Neural progenitor cell (in vitro differentiated cells): ENCODE results near the gene GAMT. TPM values are rescaled to one million over a fixed set of nuclear protein-coding genes. Genes with fewer than 3 reads are reported as not detected.

Source experiments
- DNase-seq: peaks from one replicate; pipeline ENCODE4 v3.0.0-alpha.2; 2016; ENCODE audit warnings: low spot score
- H2AFZ ChIP-seq: fragments of 200-600 bp; sonication (generic); replicated peaks from 2 replicates; pipeline ENCODE4 v1.6.1; 2016; ENCODE audit warnings: antibody characterized with exemption
- H3F3A ChIP-seq: fragments of 200-600 bp; sonication (generic); 2 replicates; pipeline ENCODE4 v1.6.1; 2016; ENCODE audit warnings: antibody characterized with exemption, low read depth
- H3K27ac ChIP-seq: fragments of 200-600 bp; sonication (generic); 2 replicates; pipeline ENCODE4 v1.5.1; 2016; ENCODE audit warnings: mild to moderate bottlenecking
- H3K27me3 ChIP-seq: fragments of 200-600 bp; sonication (generic); 2 replicates; pipeline ENCODE4 v1.6.1; 2016; ENCODE audit warnings: mild to moderate bottlenecking, moderate library complexity
- H3K36me3 ChIP-seq: fragments of 200-600 bp; sonication (generic); 2 replicates; pipeline ENCODE4 v1.5.1; 2016
- H3K4me1 ChIP-seq: fragments of 200-600 bp; sonication (generic); 2 replicates; pipeline ENCODE4 v1.6.1; 2016; ENCODE audit warnings: mixed run types
- H3K4me2 ChIP-seq: fragments of 200-600 bp; sonication (generic); 2 replicates; pipeline ENCODE4 v1.6.1; 2016
- H3K4me3 ChIP-seq: fragments of 200-600 bp; sonication (generic); 2 replicates; pipeline ENCODE4 v1.5.1; 2016
- H3K79me2 ChIP-seq: fragments of 200-600 bp; sonication (generic); 2 replicates; pipeline ENCODE4 v1.6.1; 2016; ENCODE audit warnings: low read depth
- H3K9ac ChIP-seq: fragments of 200-600 bp; sonication (generic); 2 replicates; pipeline ENCODE4 v1.6.1; 2016
- H3K9me3 ChIP-seq: fragments of 200-600 bp; sonication (generic); 2 replicates; pipeline ENCODE4 v1.5.1; 2016; ENCODE audit warnings: low read depth
- H4K20me1 ChIP-seq: fragments of 200-600 bp; sonication (generic); 2 replicates; pipeline ENCODE4 v1.6.1; 2016; ENCODE audit warnings: low read depth
- H3K27ac Mint-ChIP-seq: 3 replicates; pipeline ENCODE4 v1.8.0; 2021; ENCODE audit warnings: mixed read lengths
- H3K27me3 Mint-ChIP-seq: 2 replicates; pipeline ENCODE4 v1.8.0; 2022; ENCODE audit warnings: low read depth, mild to moderate bottlenecking, inconsistent platforms, moderate library complexity, mixed read lengths; ENCODE audit not compliant: insufficient read depth
- H3K36me3 Mint-ChIP-seq: 3 replicates; pipeline ENCODE4 v1.8.0; 2021; ENCODE audit warnings: mixed read lengths
- H3K4me1 Mint-ChIP-seq: 3 replicates; pipeline ENCODE4 v1.8.0; 2021; ENCODE audit warnings: mixed read lengths
- H3K4me3 Mint-ChIP-seq: 3 replicates; pipeline ENCODE4 v1.8.0; 2021; ENCODE audit warnings: mild to moderate bottlenecking, moderate library complexity, mixed read lengths
- H3K9me3 Mint-ChIP-seq: 3 replicates; pipeline ENCODE4 v1.8.0; 2020; ENCODE audit warnings: mixed read lengths
- CTCF ChIP-seq: fragments of 200-600 bp; sonication (generic); IDR thresholded peaks from 2 replicates; pipeline ENCODE4 v1.5.1; 2017; ENCODE audit warnings: antibody characterized with exemption, mild to moderate bottlenecking
- EZH2 ChIP-seq: fragments of 200-600 bp; sonication (generic); IDR thresholded peaks from 2 replicates; pipeline ENCODE4 v1.6.1; 2017; ENCODE audit warnings: antibody characterized with exemption, mild to moderate bottlenecking, moderate library complexity
- EZH2phosphoT487 ChIP-seq: fragments of 200-600 bp; sonication (generic); IDR thresholded peaks from 2 replicates; pipeline ENCODE4 v1.6.1; 2017; ENCODE audit warnings: antibody characterized with exemption
- total RNA-seq: library from RNA; depleted of rRNA; stranded (reverse); fragments of >200 nt; gene quantifications from 2 replicates; pipeline ENCODE4 v1.2.3, GENCODE V29; 2015; ENCODE audit warnings: low replicate concordance

The GAMT gene
- total RNA-seq, 1 donor from 2014 or later, result 13.8 TPM

- no peak for TF ChIP-seq EZH2
- peak; percentile 21 for TF ChIP-seq CTCF
- no peak for TF ChIP-seq EZH2phosphoT487
- peaks cover 38% of the 10 kb centered on the region for H3K36me3 Mint-ChIP-seq
- H3K27me3 Mint-ChIP-seq, result peaks cover 8% of the 10 kb centered on the region
- Histone ChIP-seq H3K4me2 (no peak overlapping the region), H3F3A (peaks cover 51% of the 10 kb centered on the region), H3K4me3 (no peak overlapping the region), H2AFZ (no peak overlapping the region), H3K9ac (no peak overlapping the region), H3K79me2 (peaks cover 60% of the 10 kb centered on the region), H3K9me3 (no peaks in the 10 kb centered on the region), H4K20me1 (peaks cover 66% of the 10 kb centered on the region), H3K27me3 (no peaks in the 10 kb centered on the region), H3K27ac (no peak overlapping the region), H3K36me3 (peaks cover 4% of the 10 kb centered on the region), H3K4me1 (peaks cover 45% of the 10 kb centered on the region)
- H3K27ac Mint-ChIP-seq, result no peak overlapping the region
- H3K9me3 Mint-ChIP-seq, result no peaks in the 10 kb centered on the region
- peaks cover 41% of the 10 kb centered on the region for H3K4me1 Mint-ChIP-seq
- DNase-seq, result no peak
- H3K4me3 Mint-ChIP-seq, result no peak overlapping the region
Observed at GRCh38 chr19:1364070-1364704, 37.2 kb downstream of the GAMT start.

- Histone ChIP-seq H3K27ac (no peak overlapping the region), H3F3A (peaks cover 53% of the 10 kb centered on the region), H3K4me2 (no peak overlapping the region), H3K36me3 (peaks cover 5% of the 10 kb centered on the region), H4K20me1 (peaks cover 72% of the 10 kb centered on the region), H3K27me3 (no peaks in the 10 kb centered on the region), H3K9me3 (no peaks in the 10 kb centered on the region), H2AFZ (no peak overlapping the region), H3K4me1 (peaks cover 50% of the 10 kb centered on the region), H3K79me2 (peaks cover 66% of the 10 kb centered on the region), H3K4me3 (no peak overlapping the region), H3K9ac (no peak overlapping the region)
- Mint-ChIP-seq H3K36me3 (peaks cover 44% of the 10 kb centered on the region), H3K9me3 (no peaks in the 10 kb centered on the region), H3K4me1 (peaks cover 43% of the 10 kb centered on the region), H3K4me3 (no peak overlapping the region), H3K27me3 (peaks cover 11% of the 10 kb centered on the region), H3K27ac (no peak overlapping the region)
- TF ChIP-seq EZH2phosphoT487 (no peak), EZH2 (no peak), CTCF (no peak)
- no peak for DNase-seq
Observed at GRCh38 chr19:1363599-1363998, 37.7 kb downstream of the GAMT start.

DNA sequence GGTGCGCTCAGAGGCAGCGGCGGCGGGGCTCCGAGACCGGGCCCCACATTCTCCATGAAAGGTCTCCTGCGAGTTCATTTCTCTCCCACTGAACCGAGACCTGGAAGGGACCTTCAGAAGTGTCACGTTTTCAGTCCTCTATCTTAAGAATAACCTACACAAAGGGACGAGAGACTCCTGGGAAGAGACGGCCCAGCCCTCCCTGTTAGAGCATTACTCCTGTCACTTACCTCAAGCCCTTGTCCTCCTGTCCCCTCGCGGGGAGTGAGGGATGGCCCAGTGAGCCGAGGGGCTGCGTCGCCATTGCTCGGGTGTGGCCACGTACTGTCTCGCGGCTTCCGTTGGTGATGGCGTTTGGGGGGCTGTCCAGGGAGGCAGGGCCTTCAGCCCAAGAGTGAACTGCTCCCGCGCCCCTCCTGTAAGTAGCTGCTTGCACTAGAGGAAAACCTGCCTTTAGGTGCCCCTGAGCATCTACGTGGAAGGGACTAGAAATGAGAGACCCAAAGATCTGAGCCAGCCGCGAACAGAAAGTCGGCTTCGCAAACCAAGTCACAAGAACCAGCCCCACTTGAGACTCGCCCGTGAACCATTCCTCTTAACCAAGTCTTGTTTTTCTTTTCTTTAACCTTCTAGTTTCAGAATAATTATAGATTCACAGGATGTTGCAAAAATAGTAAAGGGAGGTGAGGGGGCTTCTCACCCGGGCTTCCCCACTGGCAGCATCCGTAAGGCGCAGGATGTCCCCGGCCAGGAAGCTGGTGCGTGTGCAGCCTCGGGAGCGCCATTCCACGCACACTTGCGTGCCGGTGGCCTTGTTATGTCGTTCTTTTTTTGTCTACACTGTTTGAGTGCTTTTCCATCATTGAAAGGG, 38.7 kb downstream of the GAMT start:
- H3K79me2 ChIP-seq, result peaks cover 72% of the 10 kb centered on the region
- Mint-ChIP-seq H3K4me1 (peaks cover 51% of the 10 kb centered on the region), H3K27ac (peak overlapping the region; percentile 60), H3K4me3 (no peak overlapping the region), H3K27me3 (peaks cover 8% of the 10 kb centered on the region), H3K9me3 (no peaks in the 10 kb centered on the region), H3K36me3 (peaks cover 48% of the 10 kb centered on the region)
- TF ChIP-seq CTCF (no peak), EZH2 (no peak), EZH2phosphoT487 (no peak)
- H3K9me3 ChIP-seq, result no peaks in the 10 kb centered on the region
- H2AFZ ChIP-seq, result no peak overlapping the region
- no peak overlapping the region for H3K9ac ChIP-seq
- peaks cover 5% of the 10 kb centered on the region for H3K36me3 ChIP-seq
- no peak for DNase-seq
- no peak overlapping the region for H3K4me3 ChIP-seq
- H3K4me2 ChIP-seq, result peak overlapping the region; percentile 73
- no peaks in the 10 kb centered on the region for H3K27me3 ChIP-seq
- H3F3A ChIP-seq, result peaks cover 63% of the 10 kb centered on the region
- peak overlapping the region; percentile 91 for H3K27ac ChIP-seq
- H3K4me1 ChIP-seq, result peaks cover 59% of the 10 kb centered on the region
- H4K20me1 ChIP-seq, result peaks cover 81% of the 10 kb centered on the region
